Mesodermal cell (in vitro differentiated cells): ENCODE measurements around the gene ADAD2.
"Not testable (repeated sequence)": the region's sequence is repeated elsewhere in the genome, so short reads cannot be mapped to it uniquely, and the experiment has no call there.

ENCODE experiments used
- H3K27ac ChIP-seq: 2 replicates; pipeline ENCODE4 v1.7.0; 2013; ENCODE audit warnings: mild to moderate bottlenecking, low read depth, low read length, moderate library complexity; ENCODE audit not compliant: severe bottlenecking
- H3K36me3 ChIP-seq: 2 replicates; pipeline ENCODE4 v1.7.1; 2013; ENCODE audit warnings: mild to moderate bottlenecking, low read length, moderate library complexity; ENCODE audit not compliant: control insufficient read depth, insufficient read depth
- H3K4me1 ChIP-seq: one replicate; pipeline ENCODE4 v1.7.1; 2013; ENCODE audit warnings: mild to moderate bottlenecking, low read length; ENCODE audit not compliant: insufficient read depth, control insufficient read depth, poor library complexity, severe bottlenecking
- H3K4me3 ChIP-seq: 2 replicates; pipeline ENCODE4 v1.7.0; 2013; ENCODE audit warnings: low read length, control low read depth, mild to moderate bottlenecking; ENCODE audit not compliant: insufficient read depth, poor library complexity, severe bottlenecking; ENCODE audit errors: extremely low read depth
- H3K9me3 ChIP-seq: 2 replicates; pipeline ENCODE4 v1.7.1; 2013; ENCODE audit warnings: mild to moderate bottlenecking, low read length, moderate library complexity; ENCODE audit not compliant: control insufficient read depth
- WGBS, 2 experiments: methylation state at CpG; one replicate each; pipeline ENCODE4 v1.1.5; 2013; ENCODE audit warnings: missing lambda C conversion rate in 2 of 2; ENCODE audit not compliant: insufficient coverage in 2 of 2; 5-methylcytosine and 5-hydroxymethylcytosine counted together

Gene ADAD2

DNA sequence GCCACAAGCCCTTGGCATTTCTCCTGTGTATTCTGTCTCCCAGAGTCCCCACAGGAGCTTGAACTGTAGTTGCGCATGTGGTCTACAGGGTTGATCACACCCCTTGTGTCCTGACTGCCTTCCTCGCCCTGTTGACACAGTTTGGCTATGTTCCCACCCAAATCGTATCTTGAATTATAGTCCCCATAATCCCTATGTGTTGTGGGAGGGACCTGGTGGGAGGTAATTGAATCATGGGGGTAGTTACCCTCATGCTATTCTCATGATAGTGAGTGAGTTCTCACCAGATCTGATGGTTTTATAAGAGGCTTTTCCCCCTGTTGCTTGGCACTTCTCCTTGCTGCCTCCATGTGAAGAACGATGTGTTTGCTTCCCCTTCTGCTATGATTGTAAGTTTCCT, 21.2 kb downstream of the ADAD2 start:
- 94% methylated on average over 2 of the region's 4 CpGs; no CpG with 5 or more reads in 1 of the 2 experiments for WGBS, 2 experiments
- H3K4me1 ChIP-seq, result peaks cover 3% of the 10 kb centered on the region
- no peak overlapping the region for H3K4me3 ChIP-seq
- H3K27ac ChIP-seq, result no peak overlapping the region
- no peaks in the 10 kb centered on the region for H3K36me3 ChIP-seq
- H3K9me3 ChIP-seq, result no peaks in the 10 kb centered on the region

GRCh38 chr16:84212631-84213030, 21.7 kb downstream of the ADAD2 start:
- Histone ChIP-seq H3K36me3 (no peaks in the 10 kb centered on the region), H3K27ac (no peak overlapping the region), H3K9me3 (no peaks in the 10 kb centered on the region), H3K4me3 (no peak overlapping the region), H3K4me1 (peaks cover under 1% of the 10 kb centered on the region)
- WGBS, 2 experiments, result 90 to 100% methylated on average over 3 to 4 of the region's 4 CpGs

GRCh38 chr16:84214451-84215066, 23.6 kb downstream of the ADAD2 start:
- 92 to 94% methylated on average over 11 to 13 of the region's 15 CpGs for WGBS, 2 experiments

DNA sequence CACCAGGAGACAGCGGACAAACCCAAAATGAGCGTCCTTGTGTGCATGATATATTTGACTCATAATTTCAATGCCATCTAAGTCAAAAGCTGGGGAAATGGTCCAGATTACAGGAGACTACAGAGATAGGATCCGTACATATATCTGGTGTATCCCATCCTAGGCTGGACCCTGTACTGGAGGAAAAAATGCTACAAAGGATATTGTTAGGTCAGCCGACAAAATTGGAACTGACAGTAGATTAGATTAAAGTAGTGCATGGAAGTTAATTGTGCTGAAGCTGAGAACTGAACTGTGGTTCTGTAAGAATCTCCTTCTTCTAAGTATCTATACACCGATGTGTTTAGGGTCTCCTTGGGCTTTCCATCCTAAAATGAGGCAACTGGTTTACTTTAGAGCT, 24.6 kb downstream of the ADAD2 start:
- H3K9me3 ChIP-seq, result no peaks in the 10 kb centered on the region
- WGBS, 2 experiments, result 90% methylated on average over 3 to 4 of the region's 5 CpGs
- no peak overlapping the region for H3K27ac ChIP-seq
- H3K4me1 ChIP-seq, result peaks cover 3% of the 10 kb centered on the region
- no peak overlapping the region for H3K4me3 ChIP-seq
- no peaks in the 10 kb centered on the region for H3K36me3 ChIP-seq

More at GRCh38 chr16:84214451-84215066, 23.6 kb downstream of the ADAD2 start:
- H3K4me1 ChIP-seq, result peaks cover 3% of the 10 kb centered on the region
- no peak overlapping the region for H3K4me3 ChIP-seq
- H3K36me3 ChIP-seq, result no peaks in the 10 kb centered on the region
- H3K27ac ChIP-seq, result no peak overlapping the region
- no peaks in the 10 kb centered on the region for H3K9me3 ChIP-seq

- 88 to 93% methylated on average over 3 of the region's 3 CpGs for WGBS, 2 experiments
- H3K9me3 ChIP-seq, H3K4me1 ChIP-seq, H3K36me3 ChIP-seq, H3K4me3 ChIP-seq, H3K27ac ChIP-seq: not testable (repeated sequence)
Observed at GRCh38 chr16:84216144-84216543, 25.2 kb downstream of the ADAD2 start.

DNA sequence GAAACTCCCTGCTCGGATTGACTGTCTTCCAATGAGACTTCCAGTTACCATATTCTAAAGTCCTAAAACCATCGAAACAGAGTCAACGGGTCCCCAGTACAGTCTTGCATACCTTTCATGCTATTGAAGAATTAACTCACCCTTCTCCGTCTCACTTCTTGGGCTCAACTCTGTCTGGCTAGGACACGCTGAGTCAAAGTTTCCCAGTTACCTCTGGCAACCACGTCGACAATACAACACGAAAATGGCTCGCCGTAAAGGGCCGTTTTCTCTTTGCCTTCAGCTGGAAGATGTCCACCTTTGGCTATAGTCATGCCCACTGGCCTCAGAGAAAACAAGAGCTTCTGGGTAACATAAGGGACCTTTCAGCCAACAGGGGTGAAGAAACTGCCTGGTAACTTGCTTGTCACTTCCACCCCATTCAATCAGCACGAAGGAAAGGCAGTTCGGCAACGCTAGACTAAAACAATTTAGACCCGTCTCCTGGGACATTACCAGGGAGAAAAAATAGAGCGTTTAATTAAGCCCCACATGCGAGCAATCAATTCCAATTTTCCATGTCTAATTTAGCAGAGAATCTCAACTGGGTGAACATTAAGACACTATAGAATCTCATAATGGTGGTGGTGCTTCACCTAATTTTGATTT, 27.3 kb downstream of the ADAD2 start:
- Histone ChIP-seq H3K27ac (no peak overlapping the region), H3K36me3 (no peaks in the 10 kb centered on the region), H3K4me1 (peaks cover 3% of the 10 kb centered on the region), H3K4me3 (no peak overlapping the region), H3K9me3 (no peaks in the 10 kb centered on the region)
- 93 to 98% methylated on average over 12 to 15 of the region's 17 CpGs for WGBS, 2 experiments

DNA sequence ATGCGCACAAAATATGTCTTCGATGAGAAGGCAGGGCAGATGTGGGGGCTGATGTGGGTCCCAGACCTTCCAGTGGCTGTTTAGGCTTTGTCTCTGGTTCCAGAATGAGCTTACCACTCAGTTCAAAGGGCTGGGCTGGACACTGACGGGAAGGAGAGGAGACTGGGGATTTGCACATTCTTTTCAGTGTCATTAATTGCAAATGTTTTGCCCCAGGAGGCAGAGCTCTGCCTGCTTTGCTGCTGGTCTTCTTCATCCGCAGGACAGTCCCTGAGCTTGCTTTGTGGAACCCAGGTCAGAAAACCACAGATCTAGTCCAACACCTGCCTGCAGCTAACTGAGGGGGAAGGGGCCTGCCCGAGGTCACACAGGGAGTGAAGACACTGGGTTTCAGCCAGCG, 28.0 kb downstream of the ADAD2 start:
- no peak overlapping the region for H3K27ac ChIP-seq
- WGBS, 2 experiments, result 54 to 62% methylated on average over 6 of the region's 6 CpGs
- no peak overlapping the region for H3K4me3 ChIP-seq
- peaks cover 8% of the 10 kb centered on the region for H3K4me1 ChIP-seq
- no peaks in the 10 kb centered on the region for H3K9me3 ChIP-seq
- no peaks in the 10 kb centered on the region for H3K36me3 ChIP-seq

DNA sequence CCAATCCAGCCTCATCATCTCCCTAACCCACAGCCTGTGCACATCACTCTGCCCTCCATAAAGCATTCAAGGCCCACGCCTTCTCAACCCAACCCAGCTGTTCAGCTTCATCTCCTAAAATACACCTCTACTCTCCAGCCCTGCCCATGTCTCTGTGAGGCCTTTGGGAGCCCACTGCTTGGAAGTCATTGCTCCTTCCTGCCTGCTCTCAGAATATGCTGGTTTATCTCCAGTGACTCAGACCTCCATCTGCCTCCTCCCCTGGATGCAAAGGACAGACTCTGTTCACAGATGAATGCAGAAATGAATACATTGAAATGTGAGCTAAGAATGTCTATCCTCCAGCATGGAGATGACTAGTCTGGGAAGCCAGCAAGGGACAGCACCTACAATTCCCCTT, 29.9 kb downstream of the ADAD2 start:
- 100% methylated on average over 1 of the region's 1 CpG for WGBS, 2 experiments
- no peaks in the 10 kb centered on the region for H3K9me3 ChIP-seq
- H3K4me3 ChIP-seq, result no peak overlapping the region
- H3K4me1 ChIP-seq, result peaks cover 8% of the 10 kb centered on the region
- H3K36me3 ChIP-seq, result no peaks in the 10 kb centered on the region
- H3K27ac ChIP-seq, result no peak overlapping the region

GRCh38 chr16:84223456-84223855, 32.5 kb downstream of the ADAD2 start:
- no peak overlapping the region for H3K4me3 ChIP-seq
- 67 to 100% methylated on average over 1 to 2 of the region's 4 CpGs for WGBS, 2 experiments
- H3K4me1 ChIP-seq, result peaks cover 16% of the 10 kb centered on the region
- H3K9me3 ChIP-seq, result no peaks in the 10 kb centered on the region
- H3K36me3 ChIP-seq, result no peaks in the 10 kb centered on the region
- H3K27ac ChIP-seq, result no peak overlapping the region

DNA sequence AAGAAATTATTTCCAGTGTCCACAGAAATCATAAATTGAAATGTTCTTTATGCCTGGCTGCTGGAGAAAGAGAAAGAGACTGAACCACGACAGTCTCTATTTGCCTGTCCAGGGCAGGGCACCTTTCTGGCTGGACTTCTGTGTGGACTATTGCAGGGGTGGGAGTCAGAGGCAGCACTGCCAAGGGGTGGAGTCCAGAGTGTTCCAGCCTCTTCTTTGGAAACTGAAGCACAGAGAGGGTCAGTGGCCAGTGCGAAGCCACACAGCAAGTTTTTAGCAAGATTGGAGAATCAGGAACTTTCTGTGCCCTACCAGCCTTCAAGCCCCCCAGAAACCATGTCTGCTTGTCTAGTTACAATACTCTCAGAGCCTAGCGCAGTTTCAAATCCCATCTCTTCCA, 33.6 kb downstream of the ADAD2 start:
- Histone ChIP-seq H3K27ac (no peak overlapping the region), H3K9me3 (no peaks in the 10 kb centered on the region), H3K36me3 (no peaks in the 10 kb centered on the region), H3K4me3 (no peak overlapping the region), H3K4me1 (peaks cover 18% of the 10 kb centered on the region)
- WGBS, 2 experiments, result 94 to 97% methylated on average over 3 of the region's 3 CpGs

DNA sequence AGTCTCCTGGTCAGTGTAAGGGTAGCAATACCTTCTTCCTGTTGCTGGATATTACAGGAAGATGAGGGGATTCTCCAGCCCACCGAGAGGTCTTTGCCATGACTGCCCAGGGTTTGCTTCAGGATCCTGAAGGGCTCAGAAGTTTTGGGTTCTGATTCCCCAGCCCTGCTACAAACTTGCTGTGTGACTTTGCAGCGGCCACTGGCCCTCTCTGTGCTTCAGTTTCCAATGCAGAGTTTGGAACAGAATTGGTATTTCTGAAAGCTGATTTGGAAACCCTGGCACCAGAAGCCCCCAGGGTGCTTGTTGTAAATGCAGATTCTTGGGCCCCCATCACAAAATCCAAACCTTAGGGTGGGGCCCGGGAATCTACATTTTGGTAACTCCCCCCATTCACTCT, 34.2 kb downstream of the ADAD2 start:
- H3K27ac ChIP-seq, result no peak overlapping the region
- no peak overlapping the region for H3K4me3 ChIP-seq
- H3K9me3 ChIP-seq, result no peaks in the 10 kb centered on the region
- H3K4me1 ChIP-seq, result peaks cover 18% of the 10 kb centered on the region
- no peaks in the 10 kb centered on the region for H3K36me3 ChIP-seq
- WGBS, 2 experiments, result 82 to 90% methylated on average over 3 of the region's 3 CpGs
